PC-9 (cell line): ENCODE results near the gene TEX54. TPM values are rescaled to one million over a fixed set of nuclear protein-coding genes. Genes with fewer than 3 reads are reported as not detected.
"Not testable (repeated sequence)": the region's sequence is repeated elsewhere in the genome, so short reads cannot be mapped to it uniquely, and the experiment has no call there.

ENCODE experiments used
- BruUV-seq: library from RNA; stranded (reverse); fragments of 400-500 nt; replicated peaks from 2 replicates; lab custom pipeline; 2021; lab: Mats Ljungman, UMichigan
- CTCF ChIA-PET: fragments of 300-600 bp; sonication (Branson Sonifier 250); formaldehyde crosslinking; loops from one replicate; lab custom pipeline; 2022; ENCODE audit warnings: antibody characterized with exemption; lab: Charles Lee
- POLR2A ChIA-PET: fragments of 300-600 bp; sonication (Branson Sonifier 250); formaldehyde crosslinking; loops from one replicate; lab custom pipeline; 2022; ENCODE audit warnings: antibody characterized with exemption; ENCODE audit not compliant: unreplicated experiment; lab: Charles Lee
- DNase-seq, 2 experiments: peaks; one replicate each; pipeline versions ENCODE4 v3.0.0 to v3.0.0-alpha.2; 2015 to 2022; ENCODE audit warnings: mixed read lengths in 1 of 2
- H2AFZ ChIP-seq: fragments of 200-600 bp; sonication (generic); 2 replicates; pipeline ENCODE4 v1.8.1; 2017; ENCODE audit warnings: antibody characterized with exemption
- H3F3A ChIP-seq: fragments of 200-600 bp; sonication (generic); 2 replicates; pipeline ENCODE4 v1.8.1; 2017; ENCODE audit warnings: antibody characterized with exemption, mild to moderate bottlenecking, low read depth; ENCODE audit not compliant: insufficient read depth
- H3K27ac ChIP-seq: fragments of 200-600 bp; sonication (generic); 2 replicates; pipeline ENCODE4 v1.6.1; 2016; ENCODE audit warnings: mixed run types
- H3K27me3 ChIP-seq: fragments of 200-600 bp; sonication (generic); 2 replicates; pipeline ENCODE4 v1.6.1; 2016; ENCODE audit warnings: low read depth, mixed run types; ENCODE audit not compliant: insufficient read depth
- H3K36me3 ChIP-seq: fragments of 200-600 bp; sonication (generic); 2 replicates; pipeline ENCODE4 v1.6.1; 2016; ENCODE audit warnings: low read depth, mixed run types
- H3K4me1 ChIP-seq: fragments of 200-600 bp; sonication (generic); replicated peaks from 2 replicates; pipeline ENCODE4 v1.6.1; 2016; ENCODE audit warnings: mixed run types; ENCODE audit not compliant: insufficient read depth
- H3K4me2 ChIP-seq: fragments of 200-600 bp; sonication (generic); 2 replicates; pipeline ENCODE4 v1.6.1; 2017; ENCODE audit warnings: mixed run types
- H3K4me3 ChIP-seq: fragments of 200-600 bp; sonication (generic); 2 replicates; pipeline ENCODE4 v1.6.1; 2016; ENCODE audit warnings: mixed run types
- H3K79me2 ChIP-seq: fragments of 200-600 bp; sonication (generic); 2 replicates; pipeline ENCODE4 v1.6.1; 2017; ENCODE audit warnings: low read depth, mixed run types
- H3K9me2 ChIP-seq: fragments of 200-600 bp; sonication (generic); 2 replicates; pipeline ENCODE4 v1.8.1; 2017; ENCODE audit warnings: mild to moderate bottlenecking; ENCODE audit not compliant: insufficient read depth
- H3K9me3 ChIP-seq: fragments of 200-600 bp; sonication (generic); 2 replicates; pipeline ENCODE4 v1.8.1; 2016; ENCODE audit warnings: low read depth; ENCODE audit not compliant: insufficient read depth
- H4K20me1 ChIP-seq: fragments of 200-600 bp; sonication (generic); 2 replicates; pipeline ENCODE4 v1.8.1; 2017; ENCODE audit not compliant: insufficient read depth
- CTCF ChIP-seq: fragments of 200-600 bp; sonication (generic); conservative IDR thresholded peaks from 2 replicates; pipeline ENCODE4 v1.6.1; 2017; ENCODE audit warnings: mixed run types, antibody characterized with exemption, mild to moderate bottlenecking, moderate library complexity
- EZH2 ChIP-seq: fragments of 200-600 bp; sonication (generic); IDR thresholded peaks from 2 replicates; pipeline ENCODE4 v1.8.0; 2017; ENCODE audit warnings: antibody characterized with exemption, low read depth
- intact Hi-C: fragments of 100-400 bp; cut with micrococcal nuclease; formaldehyde crosslinking; loops from one replicate; pipeline ENCODE4 v1.10.0; 2022; ENCODE audit not compliant: unreplicated experiment
- total RNA-seq: library from RNA; stranded (reverse); gene quantifications from 2 replicates; pipeline ENCODE4 v1.2.3, GENCODE V29; 2021

Gene TEX54
- total RNA-seq, 1 experiment from 2014 or later: not detected

- peaks cover 22% of the 10 kb centered on the region for H3K4me1 ChIP-seq
- BruUV-seq: no TSS peak
- H3K4me2 ChIP-seq: peak overlapping the region; percentile 100
- DNase-seq: peak in 1 of 2 experiments; percentile 32
- peaks cover 57% of the 10 kb centered on the region for H3K79me2 ChIP-seq
- peak overlapping the region; percentile 77 for H3K27ac ChIP-seq
- ChIA-PET POLR2A (interaction anchor here (0.6 to 0.7 kb wide), 3 partner anchors 10 to 275 kb away, joined by 3 to 5 read pairs (median 3); partner anchors contain the start of genes C11orf98 and CSKMT), CTCF (interaction anchor here (0.5 kb wide), 1 partner anchor 234 kb away, joined by 3 read pairs; no protein-coding TSS in a partner anchor)
- peak overlapping the region; percentile 76 for H2AFZ ChIP-seq
- intact Hi-C loops: loop anchor here (1.0 to 2.0 kb wide), 2 partner anchors 8 to 44 kb away; partner anchors contain the start of genes TMEM179B and WDR74
- no peaks in the 10 kb centered on the region for H3K9me3 ChIP-seq
- no peak for TF ChIP-seq CTCF
- TF ChIP-seq EZH2: no peak
- H3K27me3 ChIP-seq: no peaks in the 10 kb centered on the region
- peaks cover 24% of the 10 kb centered on the region for H4K20me1 ChIP-seq
- no peaks in the 10 kb centered on the region for H3K9me2 ChIP-seq
- peak overlapping the region; percentile 100 for H3K4me3 ChIP-seq
- peaks cover 26% of the 10 kb centered on the region for H3F3A ChIP-seq
- peaks cover 30% of the 10 kb centered on the region for H3K36me3 ChIP-seq
Observed at GRCh38 chr11:62830904-62831519, 1.6 kb downstream of the TEX54 start.

GRCh38 chr11:62828130-62828529 lies 4.5 kb downstream of the TEX54 start:
- H2AFZ ChIP-seq, H3K9me3 ChIP-seq, BruUV-seq, intact Hi-C loops, H3K27ac ChIP-seq, CTCF ChIA-PET, H3K9me2 ChIP-seq, H3K4me2 ChIP-seq, H3K4me3 ChIP-seq, H3K27me3 ChIP-seq: not testable (repeated sequence)
- POLR2A ChIA-PET: interaction anchor here (0.5 kb wide), 1 partner anchor 1435 kb away, joined by 3 read pairs; no protein-coding TSS in a partner anchor
- Histone ChIP-seq H4K20me1 (peaks cover 24% of the 10 kb centered on the region), H3K79me2 (peaks cover 46% of the 10 kb centered on the region), H3F3A (peaks cover 13% of the 10 kb centered on the region; the same call in 1 of the 2 replicates), H3K4me1 (peaks cover 18% of the 10 kb centered on the region), H3K36me3 (peaks cover 51% of the 10 kb centered on the region)
- peak in 1 of 2 experiments; percentile 33 for DNase-seq

- Histone ChIP-seq H3K9me2 (no peaks in the 10 kb centered on the region), H3K27ac (no peak overlapping the region), H3K4me1 (no peaks in the 10 kb centered on the region), H3F3A (peaks cover 23% of the 10 kb centered on the region; the same call in 1 of the 2 replicates), H3K27me3 (no peaks in the 10 kb centered on the region), H3K9me3 (no peaks in the 10 kb centered on the region), H3K36me3 (peaks cover 62% of the 10 kb centered on the region), H3K79me2 (peaks cover 18% of the 10 kb centered on the region), H2AFZ (no peak overlapping the region), H3K4me3 (no peak overlapping the region), H3K4me2 (no peak overlapping the region), H4K20me1 (peaks cover 15% of the 10 kb centered on the region; the same call in 1 of the 2 replicates)
- TF ChIP-seq CTCF: no peak
- TF ChIP-seq EZH2: no peak
- BruUV-seq: no TSS peak
- intact Hi-C loops: no loop called here
- CTCF ChIA-PET: no interaction called here
- peak in 1 of 2 experiments; percentile 22 for DNase-seq
- POLR2A ChIA-PET: no interaction called here
Observed at GRCh38 chr11:62823677-62824076, 9.0 kb downstream of the TEX54 start.
